ENCODE measurements around the gene NUBPL. TPM values are rescaled to one million over a fixed set of nuclear protein-coding genes. Genes with fewer than 3 reads are reported as not detected.

Gene NUBPL
- total RNA-seq, 1 experiment from 2014 or later = 11.6 TPM

- TF ChIP-seq ZNF532 (CRISPR knock-in tag; IDR thresholded peaks at IDR 0.05; ENCODE audit: borderline replicate concordance) = no peak
- no peak for TF ChIP-seq E2F1 (CRISPR knock-in tag; IDR thresholded peaks at IDR 0.05)
- no peak for TF ChIP-seq STAT6 (CRISPR knock-in tag; conservative IDR thresholded peaks at IDR 0.05; ENCODE audit: low read depth)
- no peak for TF ChIP-seq KAT7 (CRISPR knock-in tag; IDR thresholded peaks at IDR 0.05; ENCODE audit: borderline replicate concordance)
- no peak for TF ChIP-seq ATF6 (CRISPR knock-in tag; IDR thresholded peaks at IDR 0.05)
- TF ChIP-seq ZSCAN18 (CRISPR knock-in tag; IDR thresholded peaks at IDR 0.05) = no peak
- TF ChIP-seq NFATC4 (CRISPR knock-in tag; IDR thresholded peaks at IDR 0.05) = no peak
- no peak for TF ChIP-seq CREM (CRISPR knock-in tag; IDR thresholded peaks at IDR 0.05)
- TF ChIP-seq TEAD1 (CRISPR knock-in tag; IDR thresholded peaks at IDR 0.05) = no peak
- no peak for TF ChIP-seq ZBTB21 (CRISPR knock-in tag; IDR thresholded peaks at IDR 0.05; ENCODE audit: borderline replicate concordance)
- TF ChIP-seq ZNF121 (CRISPR knock-in tag; IDR thresholded peaks at IDR 0.05) = no peak
- TF ChIP-seq ATF2 (CRISPR knock-in tag; IDR thresholded peaks at IDR 0.05; ENCODE audit: borderline replicate concordance, low read depth) = no peak
- no peak for TF ChIP-seq USF2 (CRISPR knock-in tag; IDR thresholded peaks at IDR 0.05)
Measured at GRCh38 chr14:31895646-31896045, 334.4 kb downstream of the NUBPL start (continued).

Measured in WTC11 (cell line).